ENCODE measurements around the gene CTDSPL.

CTDSPL gene

DNA sequence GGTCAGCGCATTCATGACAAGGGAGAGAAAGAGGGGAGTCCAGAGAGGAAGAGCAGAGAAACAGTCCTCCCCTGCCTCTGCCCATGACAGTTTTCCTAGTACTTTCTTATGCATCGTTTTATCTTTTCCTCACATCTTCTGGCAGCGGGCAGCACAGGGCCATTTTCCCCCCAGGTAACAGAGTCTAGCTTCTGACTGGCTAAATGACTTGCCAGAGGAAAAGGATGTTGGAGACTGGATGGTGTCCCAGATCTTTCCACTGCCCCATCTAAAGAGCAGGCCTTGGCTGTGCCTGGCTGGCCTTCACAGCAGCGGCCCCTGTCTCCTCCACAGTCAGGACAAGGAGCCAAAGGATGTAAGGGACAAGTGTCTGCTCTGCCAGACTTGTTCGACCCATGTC, 59.3 kb downstream of the CTDSPL start:
- DNase-seq, result no peak

DNA sequence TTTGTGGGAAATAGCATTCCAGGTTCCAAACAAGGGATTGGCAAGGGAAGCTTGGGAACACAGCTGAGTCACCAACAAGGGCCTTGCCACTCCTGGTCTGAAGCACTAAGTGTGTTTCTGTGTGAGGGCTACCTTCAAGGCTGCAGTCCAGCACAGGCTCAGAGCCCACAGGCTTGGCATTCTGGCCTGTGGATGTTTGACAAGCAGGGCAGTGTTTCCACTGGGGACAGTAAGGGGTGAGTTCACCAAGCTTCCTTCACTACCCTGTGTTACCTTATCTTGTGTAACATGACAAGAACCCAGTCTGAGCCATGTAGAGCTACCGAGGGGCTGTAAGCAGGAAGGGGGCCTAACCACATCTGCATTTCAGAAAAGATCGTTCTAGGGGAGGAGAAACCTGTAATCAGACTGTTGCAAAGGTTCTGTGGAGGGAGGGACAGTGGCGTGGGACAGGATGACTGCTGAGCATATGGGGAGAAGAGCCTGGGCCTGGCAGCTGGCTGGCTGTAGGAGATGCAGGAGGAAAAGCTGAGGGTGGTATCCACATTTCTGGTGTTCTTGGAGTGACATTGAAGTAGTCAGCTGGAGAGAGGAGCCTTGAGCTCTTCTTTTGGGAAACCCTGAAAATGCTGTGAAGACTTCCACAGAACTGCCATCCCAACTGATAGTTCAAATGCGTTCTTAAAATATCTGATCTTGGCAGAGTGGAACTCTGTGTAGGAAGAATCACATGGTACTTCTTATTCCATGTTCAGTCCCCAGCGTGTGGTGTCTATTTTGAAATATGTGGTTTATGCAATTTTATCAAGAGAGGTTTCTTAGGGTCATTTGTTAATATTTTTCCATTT, 61.3 kb downstream of the CTDSPL start:
- DNase-seq, result no peak

DNA sequence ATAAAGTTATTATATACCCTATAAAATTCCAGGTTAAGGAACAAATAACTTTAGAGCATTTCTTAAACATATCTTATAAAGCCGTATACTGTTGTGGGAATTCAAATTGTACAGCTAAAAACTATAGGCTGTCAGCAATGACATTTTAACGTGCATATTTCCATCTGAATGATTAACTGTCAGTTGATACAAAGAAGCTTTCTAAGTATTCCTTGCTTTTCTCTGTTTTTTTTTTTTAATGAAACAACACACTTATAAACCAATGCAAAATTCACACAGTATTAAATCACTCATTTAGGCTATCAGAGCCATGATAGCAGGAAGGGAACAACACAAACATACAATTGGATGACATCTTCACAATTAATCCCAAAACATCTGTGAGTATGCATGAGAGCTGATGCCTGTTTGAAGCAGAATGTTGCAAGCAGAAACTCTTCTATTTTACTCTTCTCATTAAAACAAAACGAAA, 61.9 kb downstream of the CTDSPL start:
- no peak for DNase-seq

DNA sequence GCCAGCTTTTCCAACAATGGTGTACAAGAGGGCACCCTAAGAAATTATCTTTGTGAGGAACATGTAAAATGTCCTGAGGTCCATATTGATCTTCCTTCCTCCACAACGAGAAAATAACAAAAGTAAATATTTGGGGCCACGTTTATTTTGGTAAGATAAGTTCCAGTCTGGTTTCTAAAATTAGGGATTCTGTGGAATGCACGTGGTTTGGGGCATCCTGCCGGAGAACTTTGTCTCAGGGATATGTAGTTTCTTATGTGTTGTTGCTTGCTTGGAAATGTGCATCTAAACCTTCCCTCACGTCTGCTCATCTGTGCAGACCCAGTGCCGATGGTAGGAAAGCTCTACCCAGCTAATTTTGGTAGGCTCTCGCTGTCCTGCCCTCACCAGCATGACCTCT, 62.8 kb downstream of the CTDSPL start:
- DNase-seq, result no peak

DNA sequence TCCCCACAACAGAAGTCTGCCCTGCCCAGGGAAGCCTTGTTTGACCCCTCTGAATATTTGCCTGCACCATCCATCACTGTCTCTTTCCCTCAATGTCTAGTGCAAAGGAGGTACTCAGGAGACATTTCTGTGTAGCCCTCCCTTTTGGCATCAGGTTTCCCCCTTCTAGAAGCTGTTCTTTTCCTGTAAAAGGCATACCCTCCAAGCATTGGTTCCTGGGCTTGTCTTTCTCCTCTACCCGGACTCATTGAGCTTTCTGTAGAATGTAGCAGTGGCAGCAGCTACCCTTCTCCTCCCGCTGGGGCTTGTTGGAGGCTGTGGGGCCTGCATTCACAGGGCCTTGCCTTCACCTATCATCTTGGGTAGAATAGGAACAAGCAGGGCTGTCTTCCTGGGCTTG, 63.5 kb downstream of the CTDSPL start:
- no peak for DNase-seq

DNA sequence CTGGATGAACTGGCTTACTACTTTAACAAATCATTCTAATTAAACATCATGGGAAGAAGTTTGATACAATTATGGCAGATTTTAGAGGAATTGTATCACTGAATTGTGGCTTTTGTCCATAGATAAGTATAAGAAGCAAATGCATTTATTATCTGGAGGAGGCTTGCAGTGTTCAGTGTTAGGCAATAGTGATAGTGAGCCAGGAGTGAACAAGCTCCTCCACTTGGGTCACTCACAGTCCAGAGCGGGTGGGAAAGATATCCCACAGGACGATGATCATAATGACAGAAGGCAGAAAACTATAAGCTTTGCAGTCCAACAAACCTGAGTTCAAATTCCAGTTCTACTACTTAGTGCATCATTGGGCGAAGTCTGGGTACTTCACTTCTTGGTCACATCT, 64.9 kb downstream of the CTDSPL start:
- no peak for DNase-seq

DNA sequence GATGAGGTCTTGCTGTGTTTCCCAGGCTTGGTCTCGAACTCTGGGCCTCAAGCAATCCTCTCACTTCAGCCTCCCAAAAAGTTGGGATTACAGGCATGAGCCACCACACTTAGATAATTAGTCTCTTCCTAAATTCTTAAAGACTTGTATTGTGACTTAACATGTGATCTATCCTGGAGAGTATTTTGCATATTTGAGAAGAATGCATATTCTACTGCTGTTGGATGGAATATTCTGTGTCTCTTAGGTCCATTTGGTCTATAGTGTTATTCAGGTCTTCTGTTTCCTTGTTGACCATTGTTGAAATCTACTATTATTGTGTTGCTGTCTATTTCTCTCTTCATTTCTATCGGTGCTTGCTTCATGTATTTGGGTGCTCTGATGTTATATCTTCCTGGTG, 68.8 kb downstream of the CTDSPL start:
- DNase-seq, result no peak

DNA sequence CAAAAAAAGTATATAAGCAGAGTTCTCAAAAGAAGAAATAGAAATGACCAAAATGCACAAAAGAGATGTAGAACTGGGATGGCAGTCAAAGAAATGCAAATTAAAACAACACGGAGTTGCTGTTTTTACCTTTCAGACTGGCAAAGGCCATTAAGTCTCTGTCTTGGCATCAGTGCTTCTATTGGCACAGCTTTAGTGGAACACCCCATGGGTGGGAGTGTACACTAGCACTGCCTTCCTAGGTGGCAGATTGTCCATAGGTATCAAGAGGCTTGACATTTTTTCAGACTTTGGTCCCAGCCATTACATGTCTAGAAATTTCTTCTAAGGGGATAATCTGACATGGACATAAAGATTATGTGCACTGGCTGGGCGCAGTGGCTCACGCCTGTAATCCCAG, 70.8 kb downstream of the CTDSPL start:
- no peak for DNase-seq

GRCh38 chr3:37934631-37935289, 73.1 kb downstream of the CTDSPL start:
- DNase-seq, result no peak

DNA sequence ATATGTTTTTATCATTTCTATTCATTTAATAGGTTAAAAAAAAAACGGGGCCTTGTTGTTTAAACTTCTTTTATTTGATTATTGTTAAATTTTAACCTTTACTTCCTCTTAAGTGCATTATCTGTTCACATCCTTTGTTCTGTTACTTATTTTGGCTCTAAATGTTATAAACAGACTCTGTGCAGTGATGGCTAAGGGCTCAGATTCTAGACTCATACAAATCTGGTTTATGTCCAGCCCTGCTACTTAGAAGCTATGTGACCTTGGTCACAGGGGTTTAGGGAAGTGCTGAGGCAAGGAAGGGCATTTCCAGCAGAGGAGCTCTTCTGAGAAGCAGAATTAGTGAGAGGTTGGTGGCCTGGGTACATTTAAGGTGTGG, 73.6 kb downstream of the CTDSPL start:
- no peak for DNase-seq

DNA sequence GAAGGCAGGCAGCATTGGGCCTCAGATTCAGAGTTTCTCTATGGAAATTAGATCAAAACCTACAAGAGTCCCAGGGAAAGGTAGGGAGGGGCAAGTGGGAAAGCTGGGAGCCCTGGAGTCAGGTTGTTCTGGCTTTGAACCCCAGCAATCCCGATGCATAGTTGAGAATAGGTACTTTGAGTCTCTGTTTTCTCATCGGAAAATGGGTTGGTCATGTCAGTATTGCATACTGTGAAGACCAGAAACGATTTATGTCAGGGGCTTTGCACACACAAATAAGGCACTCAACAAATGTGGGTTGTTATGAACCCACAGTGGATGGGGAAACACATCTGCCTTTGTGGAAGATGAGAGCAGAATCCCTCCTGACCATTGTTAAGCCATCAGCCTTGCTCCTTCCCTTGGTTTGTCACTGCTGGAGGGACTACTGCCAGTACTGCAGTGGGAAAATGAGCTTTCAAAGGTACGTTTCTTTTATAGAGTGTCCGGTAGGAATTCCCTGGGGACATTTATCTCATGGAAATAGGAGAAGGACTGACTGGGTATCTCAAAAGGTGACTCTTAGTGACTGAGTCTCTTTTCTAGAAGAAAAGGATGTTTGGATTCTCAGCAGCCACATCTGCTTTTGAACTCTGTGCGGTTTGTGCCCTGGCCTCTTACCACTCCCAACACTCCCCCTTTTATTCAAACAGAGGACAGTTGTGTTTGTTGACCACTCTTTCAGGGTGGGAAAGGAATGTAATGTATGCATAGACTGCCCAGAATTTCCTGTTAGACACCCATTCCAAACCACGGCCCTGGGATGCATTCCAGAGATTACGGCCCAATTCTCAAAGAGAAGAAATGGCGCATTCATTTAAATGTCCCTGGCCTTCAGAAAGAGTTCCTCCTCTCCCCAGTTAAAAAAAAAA, 74.3 kb downstream of the CTDSPL start:
- DNase-seq, result no peak

- no peak for DNase-seq
Measured at GRCh38 chr3:37937156-37937555, 75.5 kb downstream of the CTDSPL start.

GRCh38 chr3:37938011-37938410, 76.3 kb downstream of the CTDSPL start:
- no peak for DNase-seq

- DNase-seq, result no peak
Measured at GRCh38 chr3:37940242-37940908, 78.7 kb downstream of the CTDSPL start.

GRCh38 chr3:37941608-37942508, 80.2 kb downstream of the CTDSPL start:
- DNase-seq, result no peak

GRCh38 chr3:37942646-37943045, 81.0 kb downstream of the CTDSPL start:
- no peak for DNase-seq

- no peak for DNase-seq
Measured at GRCh38 chr3:37943126-37943525, 81.4 kb downstream of the CTDSPL start.

DNA sequence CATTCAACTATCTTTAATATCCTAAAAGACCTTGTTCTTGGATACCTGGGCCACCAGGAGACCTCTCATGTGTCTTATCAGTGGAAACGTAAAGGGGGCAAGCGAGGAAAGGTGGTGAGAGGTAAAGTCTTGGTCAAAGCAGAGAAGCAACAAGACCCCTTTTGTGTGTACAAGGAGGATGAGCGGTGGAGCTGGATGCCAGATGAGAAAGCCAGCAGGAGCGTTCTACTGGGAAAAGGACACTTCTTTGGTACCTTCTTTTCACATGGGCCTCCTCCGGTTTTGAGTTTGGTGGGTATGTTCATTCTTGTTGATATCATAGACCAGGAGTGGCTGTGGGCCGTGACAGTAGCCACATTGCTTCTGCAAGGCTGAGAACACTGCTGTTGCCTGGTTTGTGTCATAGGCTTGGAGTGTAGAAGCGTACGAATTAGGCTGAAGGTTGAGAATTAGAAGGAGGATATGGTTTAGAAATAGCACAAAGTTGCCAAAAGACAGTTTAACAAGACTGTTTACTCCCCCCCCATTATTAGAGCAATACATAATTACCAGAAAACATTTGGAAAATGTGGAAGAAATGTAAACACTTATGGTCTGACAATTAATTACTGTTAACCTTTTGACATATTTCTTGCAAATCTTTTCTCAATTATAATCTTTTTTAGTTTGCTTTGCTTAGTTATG, 82.1 kb downstream of the CTDSPL start:
- no peak for DNase-seq

DNA sequence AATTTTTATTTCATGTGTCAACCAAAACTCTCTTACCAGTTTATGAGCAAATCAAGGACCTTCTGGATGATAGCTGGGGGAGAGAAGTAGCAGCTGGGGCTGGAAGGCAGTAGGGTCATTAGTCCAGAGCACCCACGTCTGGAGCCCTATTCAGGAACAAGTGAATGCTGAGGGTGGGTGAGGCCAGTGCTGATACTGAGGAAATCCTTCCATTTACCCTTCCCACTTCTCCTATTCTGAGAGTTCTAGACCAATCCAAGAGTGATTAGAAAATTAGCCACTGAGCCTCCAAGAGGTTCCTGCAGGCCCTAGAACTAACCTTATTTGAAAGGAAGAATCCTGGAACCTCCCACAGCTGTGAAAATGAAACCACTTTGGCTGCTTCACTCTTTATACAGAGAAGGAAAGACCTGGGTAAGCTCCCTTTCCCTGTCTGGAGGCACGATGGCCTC, 82.7 kb downstream of the CTDSPL start:
- no peak for DNase-seq

- DNase-seq, result no peak
Measured at GRCh38 chr3:37945156-37945806, 83.6 kb downstream of the CTDSPL start.

Data from NCI-H1105 (cell line).